HG02840 (cell line): ENCODE measurements around the gene RHBDL1.
"Not testable (repeated sequence)": the region's sequence is repeated elsewhere in the genome, so short reads cannot be mapped to it uniquely, and the experiment has no call there.

Experiments used
- ATAC-seq: cut with Tn5 transposase; IDR thresholded peaks from one replicate; pipeline ENCODE4 v1.9.1; 2021; ENCODE audit warnings: mild to moderate bottlenecking, moderate library complexity, moderate number of reproducible peaks; ENCODE audit not compliant: unreplicated experiment, low FRiP score

RHBDL1 gene

DNA sequence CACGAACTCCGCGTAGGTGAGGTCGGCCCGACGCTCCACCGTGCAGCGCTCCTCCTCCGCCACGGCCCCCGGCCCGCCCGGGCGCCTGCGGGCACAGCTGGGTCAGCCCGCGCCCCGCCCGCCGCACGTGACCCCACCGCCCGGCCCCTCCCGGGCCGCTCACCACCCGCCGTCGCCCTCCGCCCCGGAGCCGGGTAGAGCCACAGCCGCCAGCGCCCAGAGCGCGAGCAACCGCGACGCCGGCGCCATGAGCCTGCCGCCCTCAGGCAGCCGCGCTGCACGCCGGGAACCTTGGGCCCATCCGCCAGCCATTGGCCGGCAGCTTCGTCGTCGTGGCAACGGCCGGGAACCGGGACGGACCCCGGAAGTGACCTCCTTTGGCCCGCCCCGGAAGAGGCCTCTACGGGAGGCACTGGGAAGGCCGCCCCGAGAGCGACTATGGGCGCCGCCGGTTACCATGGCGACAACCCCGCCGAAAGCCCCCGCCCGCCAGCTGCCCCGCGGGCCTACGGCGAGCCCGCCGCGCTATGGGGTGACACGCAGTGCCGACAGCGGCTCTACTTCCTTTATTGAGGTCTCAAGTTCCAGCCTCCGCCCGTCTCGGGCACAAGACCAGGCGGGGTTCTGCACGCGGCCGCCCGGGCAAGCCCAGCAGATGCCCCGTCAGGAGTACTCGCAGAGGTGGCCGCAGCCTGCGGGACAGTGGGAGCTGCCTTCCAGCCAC lies 8.8 kb downstream of the RHBDL1 start, which contains the start of gene JMJD8:
Gene JMJD8 (minus strand): TSS at position 264 of the 724 bp plus-strand sequence. CDS start 15 bp downstream, at position 249.
- ATAC-seq, result peak; percentile 49

DNA sequence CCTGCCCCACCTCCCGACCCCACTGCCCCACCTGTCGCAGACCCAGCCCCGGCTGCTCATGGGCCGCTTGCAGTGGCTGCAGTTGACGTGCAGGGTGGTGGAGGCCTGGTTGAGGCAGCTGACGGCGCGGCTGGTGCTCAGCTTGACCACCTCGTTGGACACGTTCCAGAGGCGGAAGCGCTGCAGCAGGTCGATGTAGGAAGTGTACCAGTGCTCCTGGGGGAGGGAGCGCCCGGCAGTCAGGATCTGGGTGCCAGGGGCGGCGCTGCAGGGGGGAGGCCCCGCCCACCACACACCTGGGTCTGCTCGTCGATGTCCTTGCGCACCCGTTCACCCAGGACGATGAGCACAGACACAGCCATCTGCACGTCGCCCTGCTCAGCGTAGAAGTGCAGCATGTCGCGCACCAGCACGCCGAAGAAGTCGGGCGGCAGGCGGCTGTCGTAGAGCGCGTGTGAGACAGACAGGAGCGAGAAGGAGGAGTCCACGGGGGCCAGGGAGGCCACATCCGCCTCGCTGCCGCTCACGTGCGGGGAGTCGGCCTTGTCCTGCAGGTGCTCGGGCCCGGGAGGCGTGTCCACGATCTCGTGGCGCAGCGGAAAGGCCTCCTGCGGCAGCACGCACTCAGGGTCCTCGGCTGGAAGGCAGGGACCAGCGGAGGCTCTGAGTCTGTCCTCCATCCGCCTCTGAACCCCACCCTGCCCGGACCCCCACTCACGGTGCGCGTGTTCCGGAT lies 9.7 kb downstream of the RHBDL1 start:
- no peak for ATAC-seq

DNA sequence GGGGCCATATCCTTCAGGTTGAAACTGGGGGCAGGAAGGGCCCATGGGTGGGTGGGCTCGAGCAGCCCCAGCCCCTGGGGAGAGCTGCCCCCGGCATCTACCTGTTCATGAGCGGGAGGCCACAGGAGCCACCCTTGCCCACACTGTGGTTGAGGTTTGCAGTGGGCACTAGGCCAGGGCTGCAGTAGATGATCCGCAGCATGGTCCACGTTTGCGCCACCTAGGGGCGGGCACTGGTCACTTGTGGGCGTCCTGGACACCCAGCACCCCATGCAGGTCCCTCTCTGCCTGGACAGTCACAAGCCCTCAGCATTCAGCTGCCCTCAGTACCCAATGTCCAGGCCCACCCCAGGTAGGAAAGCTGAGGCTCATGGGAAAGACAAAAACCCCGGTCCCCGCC lies 10.5 kb downstream of the RHBDL1 start:
- no peak for ATAC-seq

DNA sequence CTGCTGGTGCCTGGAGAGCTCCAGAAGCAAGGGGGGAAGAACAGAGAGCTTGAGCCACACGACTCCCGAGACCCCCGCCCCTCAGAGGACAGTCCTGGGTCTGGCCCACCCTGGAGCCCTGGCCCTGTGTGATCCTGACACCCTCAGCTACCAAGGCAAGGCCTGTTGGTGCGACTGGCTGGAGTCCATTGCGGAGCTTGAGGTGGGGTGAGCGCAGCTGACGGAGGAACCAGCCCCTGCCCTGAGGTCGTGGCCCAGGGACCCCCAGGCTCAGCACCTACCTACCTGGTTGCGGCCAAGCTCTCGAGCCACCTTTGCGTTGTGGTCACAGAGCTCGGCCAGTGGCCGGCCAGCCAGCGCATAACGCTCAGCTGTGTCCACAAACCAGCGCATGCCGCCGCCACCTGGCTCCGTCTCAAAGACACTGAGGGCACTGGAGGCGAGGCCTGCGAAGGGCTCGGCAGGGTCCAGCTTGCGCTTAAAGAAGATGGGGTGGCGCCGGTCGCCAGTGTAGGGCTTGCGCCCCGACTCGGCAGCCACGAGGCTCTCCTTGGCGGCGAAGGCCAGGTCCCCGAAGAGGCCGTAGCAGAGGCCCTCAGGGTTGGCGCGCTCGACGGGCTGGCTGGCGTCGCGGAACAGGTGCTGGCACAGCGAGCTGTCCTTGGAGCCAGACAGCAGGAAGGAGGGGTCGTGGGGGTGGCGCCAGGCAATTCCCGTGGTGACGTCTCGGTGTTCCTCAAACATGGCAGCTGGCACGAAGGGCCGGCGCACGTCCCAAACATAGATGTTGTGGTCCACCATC lies 11.2 kb downstream of the RHBDL1 start:
- no peak for ATAC-seq

DNA sequence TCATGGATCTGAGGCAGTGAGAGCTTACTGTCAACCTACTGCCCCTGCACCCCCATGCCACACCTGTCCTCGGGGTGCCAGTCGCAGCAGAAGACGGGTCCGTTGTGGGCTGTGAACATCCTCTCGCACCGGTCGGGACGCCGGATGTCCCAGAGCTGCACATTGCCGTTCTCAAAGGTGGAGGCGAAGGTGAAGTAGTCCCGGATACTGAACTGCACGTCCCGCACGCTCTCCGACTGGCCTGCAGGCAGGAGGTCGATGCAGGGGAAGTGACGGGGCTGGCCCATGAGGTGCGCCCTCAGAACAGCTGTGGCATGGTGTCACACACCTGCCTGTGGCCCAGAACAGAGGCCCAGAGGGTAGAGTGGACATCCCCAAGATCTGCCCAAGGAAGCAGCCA lies 12.0 kb downstream of the RHBDL1 start:
- ATAC-seq, result no peak

DNA sequence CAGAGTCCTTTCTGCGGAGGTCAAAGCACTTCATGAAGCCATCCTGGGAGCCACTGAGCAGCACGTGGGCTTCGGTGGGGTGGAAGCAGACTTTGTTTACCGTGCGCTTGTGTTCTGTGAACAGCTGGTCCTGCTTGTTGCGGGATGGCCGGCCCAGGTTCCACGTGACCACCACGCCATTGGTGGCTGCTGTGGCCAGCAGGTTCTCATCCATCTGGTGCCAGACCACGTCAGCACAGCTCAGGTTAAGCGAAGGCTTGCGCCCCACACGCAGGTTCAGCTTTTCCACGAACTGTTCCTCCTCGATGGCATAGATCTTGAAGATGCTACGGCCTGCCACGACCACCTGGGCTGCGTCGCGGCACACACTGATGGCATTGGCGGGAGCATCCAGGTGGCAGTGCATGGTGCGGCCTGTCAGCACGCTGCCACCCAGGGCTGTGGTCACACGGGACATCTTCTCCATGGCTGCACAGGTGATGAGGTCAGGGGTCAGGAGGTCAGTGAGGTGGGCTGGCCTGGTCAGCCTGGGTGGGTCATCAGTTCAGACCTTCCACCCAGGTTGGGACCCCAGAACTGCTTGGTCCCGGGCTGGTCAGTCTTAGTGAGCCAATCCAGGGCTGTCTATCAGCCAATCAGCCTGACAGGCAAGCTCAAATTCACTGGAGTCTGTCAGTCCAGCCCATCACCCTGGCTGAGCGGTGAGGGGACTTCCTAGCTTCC lies 13.9 kb downstream of the RHBDL1 start:
- ATAC-seq, result no peak

DNA sequence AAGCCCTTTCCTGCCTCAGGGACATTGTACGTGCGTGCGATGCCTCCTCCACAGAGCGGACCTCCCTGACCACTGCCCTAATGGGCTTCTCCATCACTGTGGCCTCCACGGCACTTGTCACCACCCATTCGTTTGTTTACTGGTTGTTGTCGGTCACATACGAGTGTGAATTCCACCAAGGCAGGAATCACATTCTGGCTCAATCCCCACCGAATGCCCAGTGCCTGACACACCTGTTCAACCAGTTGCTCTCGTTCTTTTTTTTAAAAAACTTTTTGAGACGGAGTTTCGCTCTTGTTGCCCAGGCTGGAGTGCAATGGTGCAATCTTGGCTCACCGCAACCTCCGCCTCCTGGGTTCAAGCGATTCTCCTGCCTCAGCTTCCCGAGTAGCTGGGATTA lies 15.8 kb downstream of the RHBDL1 start:
- ATAC-seq, result not testable (repeated sequence)

DNA sequence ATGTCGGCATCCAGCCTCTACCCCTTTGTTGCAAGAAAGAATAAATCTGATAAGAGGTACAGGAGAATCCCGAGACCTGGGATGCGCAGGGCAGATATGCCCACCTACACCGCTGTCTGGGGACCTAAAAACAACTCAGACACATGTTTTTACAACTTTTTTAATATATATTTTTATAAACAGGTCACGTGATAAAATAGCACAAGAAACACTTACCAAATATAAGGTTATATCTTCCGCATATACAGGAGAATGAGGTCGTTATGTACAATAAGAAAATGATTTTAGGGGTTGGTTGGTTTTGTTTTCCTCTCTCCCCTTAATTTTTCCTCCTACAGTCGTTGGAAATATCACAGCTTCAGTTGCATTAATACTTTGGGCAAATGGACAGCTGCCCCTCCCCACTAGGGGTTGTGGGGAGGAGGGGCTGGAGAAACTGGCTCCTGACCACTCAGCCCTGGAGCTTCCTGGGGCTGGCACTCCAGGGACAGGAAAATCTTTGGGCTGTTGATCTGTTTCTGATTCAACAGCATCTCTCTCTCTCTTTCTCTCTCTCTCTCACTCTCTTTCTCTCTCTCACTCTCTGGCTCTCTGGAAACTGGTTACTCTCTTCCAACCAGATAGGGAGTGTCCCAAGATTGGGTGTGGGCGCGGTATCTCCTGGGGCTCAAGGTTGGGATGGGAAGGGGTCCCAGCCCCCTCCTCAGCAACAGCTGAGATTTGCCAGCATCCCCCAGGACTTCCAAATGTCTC lies 17.1 kb downstream of the RHBDL1 start:
- ATAC-seq, result no peak

DNA sequence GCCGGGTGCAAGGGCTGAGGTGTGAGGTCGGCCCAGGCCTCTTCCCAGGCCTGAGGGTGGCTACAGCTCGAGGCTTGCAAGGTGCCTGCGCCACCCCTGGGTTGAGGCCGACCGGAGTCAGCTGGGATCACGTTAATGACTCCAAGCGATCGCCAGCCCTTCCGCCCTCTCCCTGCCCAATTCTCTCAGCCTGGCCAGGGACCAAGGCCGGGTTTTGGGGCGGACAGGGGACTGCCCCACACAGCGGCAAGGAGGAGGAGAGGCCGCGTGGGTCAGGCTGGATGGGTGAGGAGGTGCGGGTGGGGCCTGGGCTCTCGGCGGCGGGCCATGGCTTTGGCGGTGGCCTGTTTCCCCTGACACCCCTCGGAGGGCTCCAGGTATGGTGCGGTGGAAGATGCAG lies 17.9 kb downstream of the RHBDL1 start:
- ATAC-seq, result no peak

DNA sequence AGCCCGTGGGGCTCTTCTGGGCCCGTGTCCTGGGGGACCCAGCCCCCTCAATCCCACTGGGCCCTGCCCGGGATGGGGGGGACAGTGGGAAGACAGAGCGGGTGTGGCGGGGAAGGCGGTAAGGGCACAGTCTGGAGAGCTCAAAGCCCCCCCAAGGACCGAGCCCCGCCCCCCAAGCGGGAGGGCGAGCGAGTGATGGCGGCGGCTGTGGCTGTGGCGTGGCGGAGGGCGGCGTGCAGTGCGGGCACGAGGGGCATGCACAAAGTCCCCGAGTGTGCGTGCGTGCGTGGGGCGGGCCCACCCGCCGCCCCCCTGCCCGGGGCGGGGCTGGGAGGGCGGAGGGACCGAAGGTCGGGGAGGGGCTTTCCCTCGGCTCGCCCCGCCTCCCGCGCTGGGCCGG lies 18.3 kb downstream of the RHBDL1 start:
- no peak for ATAC-seq

DNA sequence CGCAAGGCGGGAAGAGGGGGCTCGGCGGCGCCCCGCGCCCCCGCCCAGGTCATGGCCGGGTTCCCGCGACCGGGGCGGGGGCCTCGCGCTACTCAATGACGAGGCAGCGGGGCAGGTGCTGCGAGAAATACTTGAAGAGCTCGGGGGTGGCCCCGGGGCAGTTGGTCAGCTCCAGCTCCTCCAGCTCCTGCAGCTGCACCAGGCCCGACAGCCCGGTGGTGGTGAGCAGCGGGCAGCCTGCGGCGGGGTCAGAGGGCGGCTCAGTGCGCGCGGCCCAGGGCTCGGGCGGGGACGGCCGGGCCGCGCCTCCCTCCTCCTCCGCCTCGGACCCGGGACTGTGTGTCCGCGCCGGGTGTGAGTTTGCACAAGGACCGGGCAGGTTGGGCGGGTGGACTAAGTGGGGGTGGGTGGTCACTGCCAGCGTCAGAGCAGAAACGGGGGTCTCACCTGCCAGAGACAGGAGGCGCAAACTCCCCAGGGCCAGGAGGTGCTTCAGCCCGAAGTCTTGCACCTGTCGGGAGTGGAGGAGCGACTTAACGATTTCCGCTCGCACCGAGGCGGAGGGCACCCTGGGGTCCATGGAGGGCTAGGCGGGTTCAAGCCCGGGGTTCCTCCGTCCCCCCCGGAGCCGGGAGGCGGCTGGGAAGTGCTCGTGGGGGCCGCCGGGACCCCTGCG lies 18.9 kb downstream of the RHBDL1 start:
- ATAC-seq, result no peak

DNA sequence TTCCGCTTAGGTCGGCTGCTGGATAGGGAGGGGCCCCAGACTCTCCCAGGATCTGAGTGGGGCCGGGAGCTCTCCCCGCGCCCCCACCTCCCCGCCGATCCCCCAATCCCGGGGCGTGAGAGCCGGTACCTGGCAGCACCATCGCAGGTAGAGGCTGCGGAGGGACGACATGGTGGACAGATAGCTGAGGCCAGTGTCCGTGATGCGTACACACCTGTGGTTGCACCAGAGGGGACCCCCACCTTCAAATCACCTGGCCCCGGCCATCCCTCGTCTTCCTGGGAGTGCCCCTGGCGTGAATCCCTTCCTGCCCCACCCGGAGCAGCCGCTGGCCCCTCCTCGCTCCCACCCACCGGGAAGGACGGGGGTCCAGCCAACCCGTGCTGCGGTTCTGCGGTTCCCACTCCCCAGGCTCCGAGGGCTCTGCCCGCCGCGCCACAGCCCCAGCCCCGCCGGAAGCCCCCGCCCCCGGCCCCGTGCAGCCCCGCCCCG lies 19.4 kb downstream of the RHBDL1 start:
- no peak for ATAC-seq

DNA sequence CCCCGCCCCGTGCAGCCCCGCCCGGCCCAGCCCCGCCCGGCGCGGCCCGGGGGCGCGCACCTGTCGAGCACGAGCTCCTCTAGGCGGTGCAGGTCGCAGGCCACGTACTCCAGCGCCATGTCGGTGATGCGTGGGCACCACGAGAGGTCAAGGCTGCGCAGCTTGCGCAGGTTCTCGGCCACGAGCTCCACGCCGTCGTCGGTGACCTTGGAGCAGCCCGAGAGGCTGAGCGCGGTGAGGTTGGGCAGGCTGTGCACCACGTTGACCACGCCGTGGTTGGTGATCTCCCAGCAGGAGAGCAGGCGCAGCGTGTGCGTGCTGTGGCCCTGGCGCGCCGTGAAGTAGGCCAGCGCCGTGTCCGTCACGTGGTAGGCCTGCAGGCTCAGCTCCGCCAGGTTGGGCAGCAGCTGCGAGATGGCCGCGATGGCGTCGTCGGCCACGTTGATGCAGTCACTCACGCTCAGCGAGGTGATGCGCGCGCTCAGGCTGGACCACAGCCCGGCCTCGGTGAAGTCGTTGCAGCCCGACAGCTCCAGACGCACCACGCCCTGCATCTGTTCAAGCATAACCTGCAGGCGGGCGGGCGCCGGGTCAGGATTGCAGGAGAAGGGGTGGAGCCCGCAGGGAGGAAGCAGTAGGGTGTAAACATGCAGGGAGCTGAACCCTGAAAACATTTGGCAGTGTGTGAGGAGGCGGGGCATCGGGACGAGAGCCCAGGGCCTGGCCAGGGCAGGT lies 20.1 kb downstream of the RHBDL1 start:
- no peak for ATAC-seq

DNA sequence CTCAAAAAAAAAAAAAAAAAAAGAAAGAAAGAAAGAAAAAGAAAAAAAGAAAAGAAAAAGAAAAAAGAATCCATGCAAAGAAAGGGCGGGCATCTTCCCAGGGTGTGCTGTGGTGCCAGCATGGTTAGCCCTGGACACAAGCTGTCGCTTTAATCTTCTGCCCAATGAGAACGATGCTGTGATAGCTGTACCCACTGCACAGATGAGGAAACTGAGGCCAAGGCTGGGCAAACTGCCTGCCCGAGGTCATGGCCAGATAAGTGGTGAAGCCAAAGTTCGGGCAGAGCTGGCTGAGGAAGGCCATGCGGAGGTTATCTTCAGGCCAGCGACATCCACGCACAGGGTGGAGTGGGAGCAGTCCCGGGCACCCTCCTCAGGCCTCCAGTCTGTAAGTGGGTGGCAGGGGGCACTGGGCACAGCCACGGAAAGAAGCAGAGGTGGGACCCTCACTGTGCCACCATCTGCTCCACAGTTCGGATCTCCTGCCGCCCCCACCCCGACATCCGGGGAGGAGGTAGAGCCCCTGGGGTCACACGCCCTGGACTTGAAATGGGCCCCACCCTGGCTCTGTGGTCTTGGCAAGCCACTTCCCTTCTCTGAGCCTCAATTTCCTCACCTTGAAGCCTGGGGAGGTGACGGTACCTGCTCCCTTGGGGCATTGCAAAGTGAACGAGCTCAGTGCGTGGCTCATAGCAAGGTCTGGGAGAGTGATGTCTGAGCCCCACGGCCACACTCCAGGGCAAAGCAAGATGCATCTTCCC lies 23.6 kb downstream of the RHBDL1 start:
- no peak for ATAC-seq

DNA sequence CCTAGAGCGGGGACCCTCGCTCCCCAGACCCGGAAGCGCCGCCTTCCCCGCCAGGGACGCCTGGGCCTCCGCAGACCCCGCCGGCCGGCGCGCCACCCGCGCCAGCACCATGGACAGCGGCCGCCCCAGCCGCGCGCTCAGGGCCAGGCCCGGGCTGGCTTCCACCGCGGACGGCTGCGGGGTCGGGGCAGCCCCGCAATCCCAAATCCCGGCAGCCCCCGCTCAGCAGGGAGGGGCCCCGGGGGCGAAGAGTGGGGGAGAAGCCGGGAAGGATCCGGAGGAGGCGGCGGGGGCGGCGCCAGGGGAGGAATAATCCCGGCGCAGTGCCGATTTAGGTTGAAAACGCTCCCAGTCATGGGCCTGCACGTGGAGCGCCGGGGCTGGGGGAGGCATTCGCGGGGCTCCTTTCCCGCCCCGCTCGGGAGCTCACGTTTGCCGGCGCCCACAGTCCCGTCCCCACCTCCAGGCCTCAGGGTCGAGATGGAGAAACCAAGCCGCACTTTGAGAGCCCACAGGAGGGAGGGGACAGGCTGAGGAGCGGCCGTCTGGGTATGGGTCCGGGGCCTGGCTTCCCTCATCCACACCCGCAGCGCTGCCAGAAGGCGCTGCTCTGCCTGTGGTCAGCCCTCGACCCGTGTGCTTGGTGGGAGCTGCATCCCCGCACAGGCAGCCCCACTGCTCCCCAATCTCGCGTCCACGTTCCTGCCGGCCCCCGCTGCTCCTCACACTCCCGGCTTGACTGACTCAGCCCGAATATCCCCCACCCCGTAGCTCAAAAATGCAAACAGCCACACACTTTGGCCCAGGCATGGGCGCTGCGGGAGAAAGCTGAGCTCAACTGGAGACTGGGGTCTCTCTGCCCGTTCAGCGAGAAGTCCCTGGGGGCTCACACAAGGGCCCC lies 25.5 kb downstream of the RHBDL1 start:
- ATAC-seq, result no peak

DNA sequence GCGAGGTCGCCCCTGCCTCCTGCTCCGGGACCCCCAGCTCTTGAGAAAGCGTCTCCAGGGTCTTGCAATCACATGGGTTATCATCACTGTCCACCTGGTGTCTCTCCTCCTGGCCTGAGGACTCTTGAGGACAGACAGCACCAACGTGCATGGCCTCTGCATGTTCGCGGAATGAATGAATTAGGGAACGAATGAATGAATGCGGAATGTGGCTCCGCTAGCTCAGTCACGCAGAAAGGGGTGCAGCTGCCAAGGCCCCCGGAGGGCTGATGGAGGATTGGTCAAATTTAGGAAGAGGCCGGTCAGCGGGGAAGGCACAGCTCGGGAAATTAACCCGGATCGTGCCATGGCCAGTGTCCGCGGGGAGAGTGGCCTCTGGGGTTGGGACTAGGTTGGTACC lies 26.9 kb downstream of the RHBDL1 start:
- no peak for ATAC-seq

DNA sequence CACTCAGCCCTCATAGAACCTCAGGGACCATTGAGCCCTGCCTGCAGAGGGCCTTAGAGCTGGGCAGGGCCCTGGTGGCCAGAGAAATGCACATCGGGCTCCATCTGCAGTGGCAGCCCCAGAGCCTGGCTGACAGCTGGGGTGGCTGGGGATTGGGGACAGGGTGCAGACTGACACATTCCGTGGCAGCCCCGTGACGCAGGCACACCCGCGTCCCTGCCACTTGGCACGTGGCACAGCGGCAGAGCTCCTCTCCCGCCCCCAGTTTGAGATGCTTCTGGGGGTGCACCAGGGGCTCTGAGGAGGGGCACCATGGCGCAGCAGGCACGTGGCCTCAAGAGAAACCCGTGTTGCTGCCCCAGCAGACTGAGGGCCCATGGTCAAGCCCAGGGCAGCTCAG lies 27.9 kb downstream of the RHBDL1 start:
- ATAC-seq, result no peak
